Activated naive CD4-positive, alpha-beta T cell treated with anti-CD3 and anti-CD28 coated beads, Interleukin-2, amount 50 U/mL, for 16 hours (primary cell): ENCODE measurements around the gene TIMP2.
"Not testable (repeated sequence)": the region's sequence is repeated elsewhere in the genome, so short reads cannot be mapped to it uniquely, and the experiment has no call there.

Source experiments
- DNase-seq: peaks from one replicate; pipeline ENCODE4 v3.0.0-alpha.2; 2020

The TIMP2 gene

DNA sequence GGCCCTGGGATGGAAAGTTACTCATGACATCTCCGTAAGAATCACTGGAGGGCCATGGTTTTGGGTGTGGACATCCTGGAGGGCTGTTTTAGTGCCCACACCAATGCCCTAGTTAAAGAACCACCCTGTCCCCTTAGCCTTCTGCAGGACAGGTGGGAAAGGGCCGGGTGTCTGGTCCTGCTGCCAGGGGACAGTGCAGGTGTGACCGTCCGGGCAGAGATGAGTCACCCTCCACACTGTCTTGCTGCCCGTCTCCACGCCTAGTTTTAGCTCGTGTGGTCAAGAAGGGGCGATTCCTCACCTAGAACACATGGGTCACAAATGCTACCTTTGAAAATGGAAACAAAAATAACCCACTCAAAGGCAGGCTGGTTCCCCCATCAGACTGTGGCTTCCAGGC is 39.2 kb downstream of the TIMP2 start:
- DNase-seq = no peak

DNA sequence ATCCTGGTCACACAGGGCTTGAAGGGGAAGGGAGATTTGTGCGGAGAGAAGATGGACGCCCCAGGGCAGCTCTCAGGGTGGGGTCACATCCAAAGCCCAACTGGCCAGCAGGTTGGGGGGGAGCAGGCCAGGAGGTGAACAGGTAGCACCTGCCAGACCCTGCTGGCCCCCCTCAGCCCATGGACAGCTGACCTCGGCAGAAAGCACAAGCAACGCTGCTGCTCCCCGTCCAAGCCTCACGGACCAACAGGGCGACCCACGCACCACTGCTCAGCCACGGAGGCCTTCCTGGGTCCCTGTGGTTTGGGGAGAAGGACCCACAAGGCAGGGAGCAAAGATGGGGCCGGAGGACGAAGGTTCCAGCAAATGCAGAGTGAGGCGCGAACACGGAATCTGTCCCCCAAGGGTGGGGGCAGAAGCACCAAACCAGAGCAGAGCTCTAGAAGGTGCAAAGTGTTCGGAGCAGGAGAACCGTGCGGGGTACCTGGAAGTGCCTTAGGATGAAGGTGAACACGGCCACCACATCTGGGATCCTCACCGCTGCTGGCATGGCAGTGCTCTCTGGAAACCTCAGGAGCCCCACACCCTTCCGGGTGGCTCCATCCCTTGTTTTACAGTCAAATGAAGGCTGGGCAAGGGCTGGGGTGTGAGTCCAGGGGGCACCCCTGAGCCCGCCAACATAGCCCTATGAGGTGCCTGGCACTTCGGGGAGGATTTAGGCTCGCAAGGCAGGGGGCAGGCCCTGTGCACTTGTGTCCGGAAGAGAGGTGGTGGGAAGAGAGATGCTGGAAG is 40.1 kb downstream of the TIMP2 start:
- DNase-seq = no peak

DNA sequence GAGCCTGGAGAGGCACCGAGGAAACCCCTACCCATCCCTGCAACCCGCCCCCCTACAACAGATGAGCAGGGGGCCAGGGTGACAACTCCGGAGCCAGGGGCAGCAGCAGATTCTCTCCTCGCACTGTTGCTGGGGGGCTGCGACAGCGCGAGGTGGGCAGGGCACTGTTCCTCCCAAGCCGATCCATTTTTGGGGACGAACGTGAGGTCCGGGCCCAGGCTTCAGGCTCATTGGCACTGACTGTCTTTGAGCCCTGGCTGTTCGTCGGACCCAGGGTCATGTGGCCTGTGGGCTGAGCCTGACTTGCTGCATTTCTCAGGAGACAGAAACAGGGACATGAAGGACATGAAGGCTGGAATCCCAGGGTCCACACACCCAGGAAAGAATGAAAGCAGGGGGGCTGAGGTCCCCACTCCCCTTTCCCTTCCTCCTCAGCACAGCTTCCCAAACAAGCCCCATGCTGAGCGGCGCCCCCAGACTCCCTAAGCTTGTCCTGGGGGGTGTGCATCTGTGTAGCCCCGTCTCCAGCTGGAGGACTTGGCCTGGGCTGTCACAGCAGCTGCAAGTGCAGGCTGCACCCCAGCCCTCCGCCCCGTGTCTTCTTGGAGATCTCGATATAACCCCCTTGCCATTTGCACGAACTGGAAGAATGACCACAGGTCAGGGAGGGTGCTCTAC is 40.9 kb downstream of the TIMP2 start:
- DNase-seq = no peak

DNA sequence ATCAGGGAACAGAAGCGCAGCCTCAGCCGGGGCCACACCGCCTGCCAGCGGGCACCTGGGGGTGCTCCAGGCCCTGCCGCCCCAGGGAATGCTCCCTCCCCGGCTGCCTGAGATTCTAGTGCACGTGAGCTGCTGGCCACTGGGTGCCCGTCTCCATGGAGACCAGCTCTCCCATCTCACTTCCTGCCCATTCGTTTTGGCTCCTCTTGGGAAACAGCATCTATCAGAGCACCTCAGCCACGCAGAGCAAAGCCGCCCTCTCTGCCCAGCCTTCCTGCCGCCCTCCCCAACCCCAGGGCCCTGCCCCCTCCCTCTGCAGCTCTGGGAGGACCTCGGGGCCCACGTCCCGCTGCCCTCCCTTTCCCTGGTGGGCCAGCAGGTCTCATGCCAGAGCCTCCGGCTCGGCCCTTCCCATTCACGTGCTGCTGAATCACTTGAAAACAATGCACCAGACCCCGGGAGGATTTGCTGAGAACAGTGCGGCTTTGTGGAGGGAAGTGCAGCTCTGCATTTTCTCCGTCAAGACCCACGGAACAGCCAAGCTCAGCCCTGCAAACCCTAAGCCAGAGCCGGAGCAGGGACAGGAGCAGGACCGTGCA is 41.6 kb downstream of the TIMP2 start:
- no peak for DNase-seq

DNA sequence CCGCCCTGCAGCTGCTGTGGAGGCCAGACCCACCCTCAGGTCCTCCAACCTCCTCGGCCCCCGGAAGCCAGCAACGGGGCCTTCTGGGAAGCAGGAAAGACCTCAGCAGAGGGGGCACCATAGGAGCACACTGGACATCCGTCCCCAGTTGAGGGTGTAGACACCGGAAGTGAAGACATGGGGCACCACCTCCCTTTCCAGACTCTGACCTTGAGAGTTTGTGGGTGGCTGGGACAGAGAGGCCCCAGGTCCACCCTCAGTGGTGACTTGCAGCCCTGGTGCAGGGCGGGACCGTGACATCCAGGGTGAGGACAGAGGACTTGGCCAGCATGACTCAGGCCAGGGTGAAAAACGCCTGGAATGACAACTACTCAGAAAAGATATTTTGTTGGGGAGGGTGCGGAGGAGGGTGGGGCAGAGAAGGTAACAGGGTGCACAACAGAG is 42.1 kb downstream of the TIMP2 start:
- DNase-seq = no peak

DNA sequence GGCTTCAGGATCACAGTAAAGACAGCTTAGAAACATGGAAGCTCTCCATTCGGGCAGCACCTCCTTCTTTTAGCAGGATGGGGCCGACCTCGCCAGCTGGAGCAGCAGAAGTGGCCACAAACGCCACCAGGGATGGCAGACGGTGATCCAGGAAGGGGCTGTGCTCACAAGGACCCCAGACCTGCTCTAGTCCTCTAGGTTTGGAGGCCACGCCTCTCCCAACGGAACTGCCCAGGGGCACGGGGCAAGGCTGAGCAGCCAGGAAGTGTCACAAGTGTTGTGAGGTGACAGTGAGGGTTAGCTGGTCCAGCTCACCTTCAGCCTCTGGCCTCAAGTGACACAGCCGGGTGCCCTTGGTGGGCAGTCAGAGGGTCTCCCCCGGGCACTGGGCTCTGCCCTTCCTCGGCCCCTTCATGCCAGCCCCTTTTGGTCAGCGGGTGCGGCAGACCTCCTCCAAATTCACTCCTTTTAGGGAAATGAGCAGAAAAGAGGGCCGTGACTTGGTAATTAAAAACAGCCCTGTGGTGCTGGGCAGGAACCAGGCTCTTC is 42.6 kb downstream of the TIMP2 start:
- no peak for DNase-seq

DNA sequence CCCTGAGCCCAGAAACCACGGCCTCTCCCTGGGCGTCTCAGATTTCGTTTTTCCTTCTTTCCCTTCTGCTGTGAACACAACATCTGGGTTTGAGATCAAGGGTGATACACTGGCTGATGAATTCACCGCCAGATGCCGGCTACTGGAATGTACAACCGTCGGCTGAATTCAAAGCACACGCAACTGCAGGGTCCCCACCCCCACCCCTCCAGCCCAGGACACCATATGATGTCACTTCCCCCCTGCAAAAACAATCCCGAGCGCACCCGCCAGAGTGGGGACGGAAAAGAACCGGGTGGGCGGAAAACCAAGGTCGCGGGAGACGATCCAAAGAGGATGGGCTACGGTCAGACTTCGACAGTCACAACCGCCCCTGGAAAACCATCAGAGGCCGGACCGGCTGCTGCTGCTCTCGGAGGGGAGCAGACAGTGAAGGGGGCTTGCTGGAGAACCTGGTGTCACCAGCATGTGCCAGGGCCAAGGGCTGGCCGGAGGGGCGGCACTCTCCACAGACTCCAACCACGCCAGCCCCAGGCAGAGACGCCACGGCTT is 45.5 kb downstream of the TIMP2 start:
- peak; percentile 26 for DNase-seq

DNA sequence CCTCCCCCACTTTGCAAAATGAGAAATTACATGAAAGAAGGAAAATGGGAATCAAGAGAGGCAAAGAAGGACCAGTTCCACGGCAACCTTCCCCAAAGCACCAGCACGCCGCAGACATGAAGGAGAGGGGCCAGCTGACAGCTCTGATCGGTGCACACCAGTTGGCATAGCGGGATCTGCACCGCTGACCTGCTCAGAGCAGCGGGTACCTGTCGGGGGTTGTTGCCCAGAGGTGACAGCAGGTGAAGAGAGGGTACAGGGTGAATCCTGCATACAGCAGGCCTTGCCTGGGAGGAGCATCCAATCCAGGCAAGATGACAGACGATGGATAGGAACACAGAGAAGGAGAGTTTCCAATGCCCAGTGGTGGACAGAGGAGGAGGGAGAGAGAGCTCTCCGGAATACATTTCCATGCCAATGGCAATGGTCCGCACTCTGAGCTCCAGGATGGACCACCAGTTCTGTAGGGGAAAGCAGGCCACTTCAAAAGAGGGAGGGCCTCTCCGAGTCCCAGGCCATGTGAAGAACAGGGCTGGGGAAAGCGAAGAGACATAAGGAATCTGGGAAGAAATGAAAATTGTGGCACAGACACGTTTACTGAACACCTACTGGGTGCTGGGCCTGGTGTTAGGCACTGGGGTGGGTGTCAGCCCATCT is 46.2 kb downstream of the TIMP2 start:
- DNase-seq = no peak

DNA sequence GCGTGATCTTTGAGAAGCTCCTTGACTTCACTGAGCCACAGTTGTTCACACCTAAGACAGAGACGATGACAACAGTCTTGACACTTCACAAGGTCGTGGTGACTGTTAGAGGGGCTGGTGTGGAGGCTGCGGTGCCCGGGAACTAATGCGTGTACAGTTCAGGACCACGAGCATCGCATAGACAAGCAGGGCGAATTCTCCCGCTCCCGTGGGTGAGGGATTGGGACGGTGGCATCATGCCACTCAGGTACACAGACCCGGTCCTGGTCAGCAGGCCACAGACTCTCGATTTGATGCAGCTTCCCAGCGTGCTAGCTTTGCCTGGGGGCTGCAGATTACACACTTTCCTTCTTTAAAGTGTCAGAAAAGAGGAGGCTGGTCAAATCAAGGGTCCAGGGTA is 46.9 kb downstream of the TIMP2 start:
- no peak for DNase-seq

DNA sequence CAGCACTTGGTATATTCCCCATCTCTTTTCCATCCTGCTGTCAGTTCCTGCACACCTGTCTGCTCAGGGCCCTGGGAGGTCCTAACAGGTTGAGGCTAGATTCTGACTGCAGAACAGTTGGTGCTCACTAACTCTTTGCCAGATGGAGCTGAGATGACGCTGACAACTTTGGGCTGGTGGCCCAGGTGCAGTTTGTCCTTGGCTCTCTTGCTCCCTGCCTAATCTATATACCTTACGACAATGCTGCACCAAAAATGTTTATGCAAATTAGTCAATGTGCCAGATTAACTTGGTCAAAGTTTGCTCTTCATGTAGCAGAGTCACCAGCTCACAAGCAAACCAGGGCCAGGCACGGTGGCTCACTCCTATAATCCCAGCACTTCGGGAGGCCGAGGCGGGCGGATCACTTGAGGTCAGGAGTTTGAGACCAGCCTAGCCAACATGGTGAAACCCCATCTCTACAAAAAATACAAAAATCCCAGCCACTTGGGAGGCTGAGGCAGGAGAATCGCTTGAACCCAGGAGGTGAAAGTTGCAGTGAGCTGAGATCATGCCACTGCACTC is 48.2 kb downstream of the TIMP2 start:
- DNase-seq = not testable (repeated sequence)

DNA sequence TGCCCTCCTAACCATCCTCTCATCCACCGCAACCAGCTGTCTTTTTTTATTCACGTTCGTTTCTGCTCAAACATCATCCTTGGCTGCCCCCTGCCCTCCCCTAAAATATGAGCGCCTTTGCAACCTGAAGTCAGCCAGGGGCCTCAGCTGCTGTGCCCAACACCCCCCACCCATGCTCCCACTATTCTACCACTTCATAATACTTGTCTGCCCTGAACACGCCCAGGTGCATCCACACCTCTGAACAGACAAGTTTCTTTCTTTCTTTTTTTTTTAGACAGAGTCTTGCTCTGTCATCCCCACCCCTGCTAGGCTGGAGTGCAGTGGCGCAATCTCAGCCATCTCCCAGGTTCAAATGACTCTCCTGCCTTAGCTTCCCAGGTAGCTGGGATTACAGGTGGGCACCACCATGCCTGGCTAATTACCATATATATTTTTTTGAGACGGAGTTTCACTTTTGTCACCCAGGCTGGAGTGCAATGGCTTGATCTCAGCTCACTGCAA is 49.0 kb downstream of the TIMP2 start:
- DNase-seq = no peak

DNA sequence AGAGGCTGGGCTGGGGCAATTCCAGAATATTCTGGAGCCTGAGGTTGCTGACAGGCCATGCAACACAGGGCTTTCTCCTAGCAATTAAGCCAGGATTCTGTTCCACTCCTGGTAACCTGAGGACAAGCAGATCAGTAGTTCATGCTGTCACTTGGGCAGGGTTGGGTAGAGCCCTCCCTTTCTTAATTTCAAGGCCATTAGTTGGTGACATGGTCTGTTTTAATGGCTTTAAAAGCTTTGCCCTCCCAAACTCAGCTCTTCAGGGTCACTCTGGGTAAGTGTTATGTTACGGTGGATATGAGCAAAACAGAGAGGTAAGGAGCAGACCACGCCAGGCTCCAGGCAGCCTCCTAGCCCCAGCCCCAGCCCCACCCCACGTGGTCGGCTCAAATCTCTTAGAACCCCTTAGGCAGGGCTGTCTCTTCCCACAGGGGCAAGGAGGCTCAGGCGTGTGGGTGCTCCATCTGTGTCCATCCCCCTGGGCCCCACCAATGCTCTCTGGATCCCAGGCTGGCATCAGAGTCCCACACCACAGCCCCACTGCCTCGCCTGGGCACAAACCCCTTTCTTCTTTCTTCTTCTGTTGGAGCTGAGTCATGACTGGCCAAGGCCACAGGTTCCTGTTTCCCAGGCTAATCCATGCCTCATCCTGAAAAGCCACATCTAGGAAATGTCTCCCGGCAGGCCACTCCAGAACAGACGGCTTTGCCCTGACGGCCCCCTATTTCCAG is 49.7 kb downstream of the TIMP2 start:
- DNase-seq = no peak

DNA sequence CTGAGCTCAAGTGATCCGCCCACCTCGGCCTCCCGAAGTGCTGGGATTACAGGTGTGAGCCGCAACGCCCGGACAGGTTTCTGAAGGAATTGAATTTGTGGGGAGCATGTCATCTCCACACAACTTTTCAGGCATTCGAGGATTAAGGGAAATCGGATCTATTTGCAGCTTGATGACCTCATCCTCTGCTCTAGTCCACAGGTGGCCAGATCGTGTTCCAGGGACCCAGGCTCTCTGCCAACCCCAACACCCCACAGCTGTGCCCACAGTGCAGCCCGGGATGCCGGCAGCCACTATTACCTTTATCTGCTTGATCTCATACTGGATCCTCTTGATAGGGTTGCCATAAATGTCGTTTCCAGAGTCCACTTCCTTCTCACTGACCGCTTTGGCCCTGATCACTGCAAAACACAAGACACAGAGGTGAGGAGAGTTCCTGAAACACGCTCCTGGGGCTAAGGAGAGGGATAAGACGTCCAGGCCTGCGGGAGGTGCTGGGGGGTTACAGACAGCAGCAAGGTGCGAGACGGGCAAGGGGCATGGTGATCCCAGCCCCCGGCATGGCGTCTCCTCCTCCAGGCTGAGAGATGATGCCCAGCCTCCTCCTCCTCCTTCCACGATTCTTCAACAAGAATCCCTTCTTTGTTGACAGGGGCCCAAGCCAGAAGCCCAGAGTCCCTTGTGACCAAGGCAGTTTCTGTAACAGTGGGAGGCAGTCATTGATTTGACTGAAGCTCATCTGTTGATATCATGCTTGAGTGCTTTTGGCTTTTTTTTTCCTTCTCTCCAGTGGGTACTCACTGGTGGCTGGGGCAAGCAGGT is 51.5 kb downstream of the TIMP2 start:
- no peak for DNase-seq

DNA sequence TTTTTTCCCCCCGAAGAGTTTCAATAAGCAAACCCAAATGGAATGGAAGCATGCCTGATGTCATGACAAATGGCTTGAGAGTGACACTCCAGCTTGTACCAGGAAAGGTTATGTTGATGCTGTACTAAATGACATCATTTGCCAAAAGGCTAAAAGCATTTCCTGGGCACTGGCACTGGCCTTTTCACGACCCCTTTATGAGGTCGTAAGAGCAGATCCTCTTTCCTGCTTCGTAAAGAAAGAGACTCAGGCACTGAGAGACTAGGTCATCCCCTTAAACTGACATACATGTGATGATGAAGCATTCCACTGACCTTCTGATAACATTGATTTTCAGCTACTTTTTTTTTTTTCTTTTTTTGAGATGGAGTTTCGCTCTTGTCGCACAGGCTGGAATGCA is 52.7 kb downstream of the TIMP2 start:
- DNase-seq = no peak

DNA sequence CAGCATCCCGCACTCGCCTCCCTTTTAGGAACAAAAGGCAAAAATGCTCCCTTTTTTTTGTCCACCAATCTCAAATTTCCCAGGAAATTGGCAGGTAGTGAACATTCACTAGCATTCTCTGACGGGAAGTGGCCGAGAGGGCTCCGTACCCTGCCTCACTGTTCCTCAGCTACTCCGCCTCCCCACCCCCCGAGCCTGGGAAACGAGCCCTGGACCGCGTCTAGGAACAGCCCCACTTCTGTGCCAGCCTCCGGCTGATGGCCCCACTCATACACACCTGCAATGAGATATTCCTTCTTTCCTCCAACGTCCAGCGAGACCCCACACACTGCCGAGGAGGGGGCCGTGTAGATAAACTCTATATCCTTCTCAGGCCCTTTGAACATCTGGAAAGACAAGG is 54.6 kb downstream of the TIMP2 start:
- no peak for DNase-seq

DNA sequence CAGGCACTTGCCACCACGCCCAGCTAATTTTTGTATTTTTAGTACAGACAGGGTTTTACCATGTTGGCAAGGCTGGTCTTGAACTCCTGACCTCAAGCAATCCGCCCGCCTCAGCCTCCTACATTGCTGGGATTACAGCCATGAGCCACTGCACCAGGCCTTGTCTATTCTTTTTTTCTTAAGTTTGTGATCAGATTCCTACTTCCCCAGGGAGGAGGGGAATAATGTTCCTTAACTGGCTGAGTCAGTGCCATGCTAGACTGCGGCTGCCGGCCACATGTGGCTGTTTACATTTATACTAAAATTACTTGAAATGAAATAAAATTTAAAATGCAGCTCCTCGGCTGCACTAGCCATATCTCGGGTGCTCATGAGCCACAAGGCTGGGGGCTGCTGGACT is 56.8 kb downstream of the TIMP2 start:
- no peak for DNase-seq

DNA sequence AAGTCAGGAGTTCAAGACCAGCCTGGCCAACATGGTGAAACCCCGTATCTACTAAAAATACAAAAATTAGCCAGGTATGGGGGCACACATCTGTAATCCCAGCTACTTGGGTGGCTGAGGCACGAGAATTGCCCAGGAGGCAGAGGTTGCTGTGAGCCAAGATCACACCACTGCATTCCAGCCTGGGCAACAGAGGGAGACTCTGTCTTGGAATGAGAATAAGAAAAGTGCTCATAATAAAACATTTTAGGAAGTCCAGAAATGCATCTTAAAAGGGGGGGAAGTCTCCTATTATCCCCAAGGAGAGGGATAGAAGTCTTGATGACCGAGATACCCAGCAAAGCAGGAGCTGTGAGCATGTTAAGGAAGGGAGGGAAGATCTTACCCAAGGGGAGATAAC is 58.1 kb downstream of the TIMP2 start:
- DNase-seq = not testable (repeated sequence)

DNA sequence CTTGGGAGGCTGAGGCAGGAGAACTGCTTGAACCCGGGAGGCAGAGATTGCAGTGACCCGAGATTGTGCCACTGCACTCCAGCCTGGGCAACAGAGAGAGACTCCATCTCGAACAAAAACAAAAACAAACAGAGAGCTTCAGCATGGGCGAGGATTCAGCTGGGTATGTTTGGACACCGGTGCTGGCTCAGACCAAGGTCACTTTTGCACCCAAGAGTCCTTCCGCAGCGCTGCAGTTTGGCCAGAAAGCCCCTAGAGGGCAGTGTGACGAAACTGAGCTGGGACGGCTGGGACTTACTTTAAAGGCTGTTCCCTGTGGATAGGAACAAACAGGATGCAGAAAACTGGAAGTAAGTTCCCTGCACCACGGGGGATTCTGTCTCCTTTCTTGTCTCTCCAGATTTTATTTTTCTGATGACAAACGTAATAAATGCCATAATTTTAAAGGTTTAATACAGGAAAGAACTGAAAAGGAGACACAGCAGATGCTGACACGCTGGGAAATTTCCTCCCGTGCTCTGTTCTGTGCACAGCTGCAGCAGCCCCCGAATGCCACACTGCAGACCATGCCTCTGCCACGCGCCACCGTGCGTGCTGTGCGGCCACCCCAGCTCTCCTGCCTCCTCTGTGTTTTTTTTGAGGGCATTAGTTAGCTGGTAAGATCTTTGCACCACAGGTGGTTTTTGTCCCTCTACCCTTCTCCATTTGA is 59.4 kb downstream of the TIMP2 start:
- peak; percentile 54 for DNase-seq

DNA sequence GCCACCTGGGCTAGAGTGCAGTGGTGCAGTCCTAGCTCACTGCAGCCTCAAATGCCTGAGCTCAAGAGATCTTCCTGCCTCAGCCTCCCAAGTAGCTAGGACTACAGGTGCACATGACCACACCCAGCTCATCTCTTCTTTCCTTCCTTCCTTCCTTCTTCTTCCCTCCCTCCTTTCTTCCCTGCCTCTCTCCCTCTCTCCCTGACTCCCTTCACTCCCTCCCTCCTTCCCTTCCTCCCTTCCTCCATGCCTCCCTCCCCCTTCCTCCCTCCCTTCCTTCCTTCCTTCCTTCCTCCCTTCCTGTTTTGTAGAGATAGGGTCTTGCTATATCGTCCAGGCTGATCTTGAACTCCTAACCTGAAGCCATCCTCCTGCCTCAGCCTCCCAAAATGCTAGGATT is 61.1 kb downstream of the TIMP2 start:
- DNase-seq = no peak
